Gastroesophageal sphincter (tissue), 4 donors: Measurements from ENCODE around the gene VTI1A. TPM values are rescaled to one million over a fixed set of nuclear protein-coding genes. Genes with fewer than 3 reads are reported as not detected.

Experiments
- ATAC-seq: fragments of 150-250 bp; one replicate; pipeline ENCODE4 v1.9.1; 2016; ENCODE audit warnings: mild to moderate bottlenecking, moderate library complexity
- H3K27ac ChIP-seq, 4 donors: fragments of 200-600 bp; sonication (generic) in 3 of 4; 1 replicate in 3 of 4; 2 replicates in 1 of 4; pipeline ENCODE4 v1.5.1; 2016 to 2019
- H3K27me3 ChIP-seq: fragments of 200-600 bp; sonication (generic); one replicate; pipeline ENCODE4 v1.5.1; 2019
- H3K36me3 ChIP-seq, 2 donors: fragments of 200-600 bp; sonication (generic); one replicate each; pipeline ENCODE4 v1.5.1; 2019; ENCODE audit warnings: control low read depth in 1 of 2
- H3K4me1 ChIP-seq, 3 donors: fragments of 200-600 bp; sonication (generic); 1 replicate in 2 of 3; 2 replicates in 1 of 3; pipeline ENCODE4 v1.5.1; 2016 to 2019; ENCODE audit warnings: control low read depth in 2 of 3
- H3K4me3 ChIP-seq, 2 donors: fragments of 200-600 bp; sonication (generic); one replicate each; pipeline ENCODE4 v1.5.1; 2019; ENCODE audit warnings: mild to moderate bottlenecking in 1 of 2, moderate library complexity in 1 of 2
- H3K9me3 ChIP-seq, 3 donors: fragments of 200-600 bp; sonication (generic); one replicate each; pipeline ENCODE4 v1.5.1; 2017 to 2019; ENCODE audit warnings: control low read depth in 2 of 3
- CTCF ChIP-seq, 4 experiments: fragments of 200-600 bp in 2 of 4; fragments of 450-650 bp in 2 of 4; sonication (generic) in 1 of 4; IDR thresholded peaks; one replicate each; pipeline ENCODE4 v1.5.1; 2017 to 2019; ENCODE audit warnings: antibody characterized with exemption in 4 of 4, mild to moderate bottlenecking in 2 of 4, moderate library complexity in 2 of 4
- EP300 ChIP-seq: sonication (generic); formaldehyde crosslinking; IDR thresholded peaks from one replicate; pipeline ENCODE4 v1.6.1; 2017; ENCODE audit warnings: antibody characterized with exemption, mild to moderate bottlenecking
- POLR2A ChIP-seq, 2 donors: fragments of 450-650 bp; IDR thresholded peaks; one replicate each; pipeline ENCODE4 v1.6.1; 2017; ENCODE audit warnings: antibody characterized with exemption in 2 of 2, mild to moderate bottlenecking in 2 of 2, moderate library complexity in 1 of 2
- POLR2AphosphoS5 ChIP-seq: sonication (generic); formaldehyde crosslinking; IDR thresholded peaks from one replicate; pipeline ENCODE4 v1.6.1; 2017; ENCODE audit warnings: antibody characterized with exemption
- whole genome bisulfite sequencing, 2 donors: methylation state at CpG; one replicate each; pipeline ENCODE4 v1.1.5; 2018; ENCODE audit warnings: low coverage in 1 of 2; 5-methylcytosine and 5-hydroxymethylcytosine counted together
- total RNA-seq, 4 donors: library from RNA; depleted of rRNA; stranded (reverse); fragments of >200 nt; gene quantifications; one replicate each; pipeline ENCODE4 v1.1.0, GENCODE V29; 2016

The VTI1A gene
- total RNA-seq, 4 donors from 2014 or later: 19.6 to 81.9 (median 43.1) TPM

- no peak for ATAC-seq
- H3K36me3 ChIP-seq: no peaks in the 10 kb centered on the region
- no peaks in the 10 kb centered on the region for H3K4me1 ChIP-seq
- H3K9me3 ChIP-seq: no peaks in the 10 kb centered on the region
- TF ChIP-seq POLR2A (IDR thresholded peaks at IDR 0.05): no peak
- TF ChIP-seq EP300: no peak
- TF ChIP-seq POLR2AphosphoS5: no peak
- TF ChIP-seq CTCF (IDR thresholded peaks at IDR 0.05): no peak
- H3K27ac ChIP-seq: no peak overlapping the region
- H3K27me3 ChIP-seq: no peaks in the 10 kb centered on the region
- no peak overlapping the region for H3K4me3 ChIP-seq
Measured at GRCh38 chr10:112515126-112515525, 68.1 kb downstream of the VTI1A start.

DNA sequence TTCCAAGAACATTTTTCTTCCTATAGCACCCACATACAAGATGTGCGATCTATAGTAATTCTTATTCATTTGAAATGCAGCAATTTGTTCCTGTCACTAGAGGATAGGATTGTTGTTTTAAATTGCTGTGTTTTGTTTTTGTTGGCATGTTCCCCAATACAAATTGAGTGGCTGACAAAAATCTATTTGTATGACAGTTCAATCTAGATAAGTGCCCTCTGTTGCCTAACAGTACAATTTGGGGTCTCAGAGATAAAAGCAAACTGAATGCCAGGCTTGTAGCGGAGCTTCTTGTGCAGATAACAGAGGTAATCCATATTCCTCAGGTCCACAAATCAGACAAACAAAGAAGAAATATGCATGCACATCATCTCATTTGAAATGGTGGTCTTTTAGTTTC, 68.8 kb downstream of the VTI1A start:
- H3K4me3 ChIP-seq: no peak overlapping the region
- no peaks in the 10 kb centered on the region for H3K4me1 ChIP-seq
- H3K27me3 ChIP-seq: no peaks in the 10 kb centered on the region
- H3K36me3 ChIP-seq: no peaks in the 10 kb centered on the region
- TF ChIP-seq CTCF (IDR thresholded peaks at IDR 0.05): no peak
- no peak for TF ChIP-seq POLR2A (IDR thresholded peaks at IDR 0.05)
- no peak for TF ChIP-seq POLR2AphosphoS5
- no peak for TF ChIP-seq EP300
- WGBS, 2 donors: 92 to 95% methylated on average over 2 of the region's 2 CpGs
- no peak for ATAC-seq
- H3K27ac ChIP-seq: no peak overlapping the region
- H3K9me3 ChIP-seq: no peaks in the 10 kb centered on the region

GRCh38 chr10:112517451-112517862, 70.4 kb downstream of the VTI1A start:
- Histone ChIP-seq H3K27ac (no peak overlapping the region), H3K9me3 (no peaks in the 10 kb centered on the region), H3K4me3 (no peak overlapping the region), H3K4me1 (no peaks in the 10 kb centered on the region), H3K36me3 (no peaks in the 10 kb centered on the region), H3K27me3 (no peaks in the 10 kb centered on the region)
- TF ChIP-seq EP300 (no peak), CTCF (IDR thresholded peaks at IDR 0.05) (no peak), POLR2A (IDR thresholded peaks at IDR 0.05) (no peak), POLR2AphosphoS5 (no peak)
- ATAC-seq: no peak
- WGBS, 2 donors: 89 to 97% methylated on average over 5 of the region's 5 CpGs

- Histone ChIP-seq H3K4me1 (no peaks in the 10 kb centered on the region), H3K9me3 (no peaks in the 10 kb centered on the region), H3K4me3 (no peak overlapping the region), H3K27me3 (no peaks in the 10 kb centered on the region), H3K27ac (no peak overlapping the region), H3K36me3 (no peaks in the 10 kb centered on the region)
- ATAC-seq: no peak
- 91 to 92% methylated on average over 5 of the region's 5 CpGs for WGBS, 2 donors
- TF ChIP-seq POLR2A (IDR thresholded peaks at IDR 0.05): no peak
- TF ChIP-seq EP300: no peak
- no peak for TF ChIP-seq POLR2AphosphoS5
- no peak for TF ChIP-seq CTCF (IDR thresholded peaks at IDR 0.05)
Measured at GRCh38 chr10:112519133-112519761, 72.2 kb downstream of the VTI1A start.

- H3K4me3 ChIP-seq: no peak overlapping the region
- H3K27me3 ChIP-seq: no peaks in the 10 kb centered on the region
- TF ChIP-seq POLR2A (IDR thresholded peaks at IDR 0.05) (no peak), CTCF (IDR thresholded peaks at IDR 0.05) (no peak), POLR2AphosphoS5 (no peak), EP300 (no peak)
- H3K9me3 ChIP-seq: no peaks in the 10 kb centered on the region
- H3K27ac ChIP-seq: no peak overlapping the region
- no peak for ATAC-seq
- no peaks in the 10 kb centered on the region for H3K36me3 ChIP-seq
- no peaks in the 10 kb centered on the region for H3K4me1 ChIP-seq
- WGBS, 2 donors: 50 to 67% methylated on average over 1 of the region's 1 CpG
Measured at GRCh38 chr10:112520914-112521313, 73.9 kb downstream of the VTI1A start.
